ENCODE results near the gene PPCDC.

Gene PPCDC

DNA sequence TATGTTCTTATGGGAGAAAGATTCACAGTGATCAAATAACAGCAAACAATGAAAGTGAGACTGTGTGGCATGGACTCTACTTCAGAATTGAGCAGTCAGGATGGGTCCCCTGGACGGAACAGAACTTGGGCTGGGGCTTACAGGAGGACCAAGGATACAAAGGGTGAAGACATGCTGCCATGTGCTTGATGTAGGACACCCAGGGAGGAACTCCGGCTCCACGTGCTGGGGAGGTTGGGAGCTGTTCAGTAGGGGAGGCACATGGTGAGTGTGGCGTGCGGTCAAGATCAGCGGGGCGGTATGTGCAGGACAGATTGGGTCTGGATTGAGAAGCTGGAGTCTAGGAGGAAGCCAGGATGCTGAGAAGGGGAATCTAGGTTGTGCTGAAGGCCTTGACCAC lies 32.6 kb downstream of the PPCDC start:
- no peak for TF ChIP-seq FOXM1 (IDR thresholded peaks at IDR 0.05; ENCODE audit: borderline replicate concordance, low read depth)
- no peak for TF ChIP-seq CEBPB (IDR thresholded peaks at IDR 0.05)
- no peak for TF ChIP-seq EP300 (IDR thresholded peaks at IDR 0.05; ENCODE audit: borderline replicate concordance)
- TF ChIP-seq TEAD4 (IDR thresholded peaks at IDR 0.05) = no peak
- TF ChIP-seq NFIC (IDR thresholded peaks at IDR 0.05) = no peak
- TF ChIP-seq TAF1 (IDR thresholded peaks at IDR 0.05; ENCODE audit: low read depth) = no peak
- TF ChIP-seq RAD21 (IDR thresholded peaks at IDR 0.05; ENCODE audit: low read depth) = no peak
- no peak for TF ChIP-seq CREB1 (IDR thresholded peaks at IDR 0.05; ENCODE audit: low read depth)
- TF ChIP-seq YY1 (IDR thresholded peaks at IDR 0.05; ENCODE audit: low read depth) = no peak
- no peak for TF ChIP-seq REST (IDR thresholded peaks at IDR 0.05; ENCODE audit: low read depth)
- TF ChIP-seq, protein P1, sequence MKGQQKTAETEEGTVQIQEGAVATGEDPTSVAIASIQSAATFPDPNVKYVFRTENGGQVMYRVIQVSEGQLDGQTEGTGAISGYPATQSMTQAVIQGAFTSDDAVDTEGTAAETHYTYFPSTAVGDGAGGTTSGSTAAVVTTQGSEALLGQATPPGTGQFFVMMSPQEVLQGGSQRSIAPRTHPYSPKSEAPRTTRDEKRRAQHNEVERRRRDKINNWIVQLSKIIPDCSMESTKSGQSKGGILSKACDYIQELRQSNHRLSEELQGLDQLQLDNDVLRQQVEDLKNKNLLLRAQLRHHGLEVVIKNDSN (IDR thresholded peaks at IDR 0.05) = no peak
- no peak for TF ChIP-seq ZBTB7A (IDR thresholded peaks at IDR 0.05; ENCODE audit: low read depth)
- TF ChIP-seq, protein P2, sequence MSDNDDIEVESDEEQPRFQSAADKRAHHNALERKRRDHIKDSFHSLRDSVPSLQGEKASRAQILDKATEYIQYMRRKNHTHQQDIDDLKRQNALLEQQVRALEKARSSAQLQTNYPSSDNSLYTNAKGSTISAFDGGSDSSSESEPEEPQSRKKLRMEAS (IDR thresholded peaks at IDR 0.05) = no peak
- no peak for TF ChIP-seq EGR1 (IDR thresholded peaks at IDR 0.05)
- TF ChIP-seq TCF12 (IDR thresholded peaks at IDR 0.05; ENCODE audit: low read depth) = no peak

DNA sequence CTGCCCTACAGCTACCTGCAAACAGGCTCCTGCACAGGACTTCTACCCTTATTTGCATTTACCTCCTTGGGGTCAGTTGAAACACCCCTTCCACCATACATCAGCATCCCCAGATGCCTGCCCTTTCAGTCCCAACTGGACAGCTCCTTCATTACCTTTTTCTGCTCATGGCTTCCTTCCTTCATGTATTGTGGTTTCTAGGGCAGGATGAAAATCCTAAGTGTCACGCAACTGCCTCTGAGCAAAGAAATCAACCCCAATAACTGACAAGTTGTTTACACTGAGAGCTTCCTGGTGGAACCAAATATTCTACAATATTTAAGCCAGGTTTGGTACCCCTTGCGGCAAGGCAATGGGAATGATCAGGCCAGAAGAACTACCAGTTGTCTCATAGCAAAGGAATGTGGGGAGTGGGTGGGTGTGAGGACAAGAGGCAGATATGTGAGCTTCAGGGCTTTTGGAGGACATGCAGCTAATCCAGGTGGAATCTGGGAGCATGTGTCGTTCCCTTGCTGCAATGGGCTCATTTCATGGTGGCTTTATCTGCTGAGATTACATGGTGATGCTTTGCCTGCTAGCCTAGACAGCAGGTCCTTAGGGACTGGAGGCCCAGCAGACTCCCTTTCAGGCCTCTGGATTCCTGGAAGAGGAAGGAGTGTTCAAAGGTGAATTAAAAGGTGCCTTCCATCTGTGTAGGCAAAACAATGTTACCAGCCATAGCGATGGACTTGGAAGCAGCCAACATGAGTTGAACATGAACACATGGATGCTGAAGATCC lies 34.9 kb downstream of the PPCDC start:
- TF ChIP-seq EP300 (IDR thresholded peaks at IDR 0.05; ENCODE audit: borderline replicate concordance) (no peak), YY1 (IDR thresholded peaks at IDR 0.05; ENCODE audit: low read depth) (no peak), TAF1 (IDR thresholded peaks at IDR 0.05; ENCODE audit: low read depth) (no peak), REST (IDR thresholded peaks at IDR 0.05; ENCODE audit: low read depth) (peak; percentile 48; the same call in 1 of the 2 replicates), EGR1 (IDR thresholded peaks at IDR 0.05) (no peak)

DNA sequence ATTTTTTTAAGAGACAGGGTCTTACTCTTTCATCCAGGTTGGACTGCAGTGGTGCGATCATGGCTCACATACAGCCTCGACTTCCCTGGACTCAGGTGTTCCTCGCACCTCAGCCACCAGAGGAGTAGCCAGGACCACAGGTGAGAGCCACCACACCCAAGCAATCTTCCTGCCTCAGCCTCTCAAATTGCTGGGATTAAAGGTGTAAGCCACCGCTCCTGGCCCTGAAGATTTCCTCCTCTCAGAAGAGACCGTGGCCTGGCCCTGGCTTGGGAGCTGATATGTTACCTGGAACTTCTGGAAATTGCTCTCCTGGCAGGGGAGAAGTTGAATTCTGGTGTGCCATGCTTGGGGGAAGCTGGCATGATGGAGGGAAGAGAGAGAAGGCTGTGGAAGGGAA lies 36.2 kb downstream of the PPCDC start:
- TF ChIP-seq TCF12 (IDR thresholded peaks at IDR 0.05; ENCODE audit: low read depth) (no peak), EP300 (IDR thresholded peaks at IDR 0.05; ENCODE audit: borderline replicate concordance) (no peak), CEBPB (IDR thresholded peaks at IDR 0.05) (no peak), RAD21 (IDR thresholded peaks at IDR 0.05; ENCODE audit: low read depth) (no peak), REST (IDR thresholded peaks at IDR 0.05; ENCODE audit: low read depth) (no peak), FOXM1 (IDR thresholded peaks at IDR 0.05; ENCODE audit: borderline replicate concordance, low read depth) (no peak), CREB1 (IDR thresholded peaks at IDR 0.05; ENCODE audit: low read depth) (no peak), ZBTB7A (IDR thresholded peaks at IDR 0.05; ENCODE audit: low read depth) (no peak), TEAD4 (IDR thresholded peaks at IDR 0.05) (no peak)

DNA sequence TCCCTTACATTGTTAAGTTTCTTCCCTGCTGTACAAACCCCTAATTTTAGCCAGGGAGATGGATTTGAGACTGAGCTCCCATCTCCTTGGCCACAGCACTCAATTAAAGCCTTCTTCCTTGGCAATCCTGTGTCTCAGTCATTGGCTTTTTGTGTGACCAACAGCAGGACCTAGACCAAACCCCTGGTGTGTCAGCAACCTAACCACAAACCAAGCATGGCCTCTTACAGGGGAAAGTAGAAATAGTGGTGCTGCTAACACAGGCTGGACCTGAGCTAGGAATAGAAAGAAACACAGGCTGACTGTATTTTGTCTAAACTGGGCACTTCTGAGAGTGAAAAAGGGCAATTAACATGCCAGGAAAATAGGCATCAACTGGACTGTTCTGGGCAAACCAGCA lies 37.9 kb downstream of the PPCDC start:
- TF ChIP-seq TEAD4 (IDR thresholded peaks at IDR 0.05) = no peak
- TF ChIP-seq EGR1 (IDR thresholded peaks at IDR 0.05) = no peak
- TF ChIP-seq TCF12 (IDR thresholded peaks at IDR 0.05; ENCODE audit: low read depth) = no peak
- no peak for TF ChIP-seq EP300 (IDR thresholded peaks at IDR 0.05; ENCODE audit: borderline replicate concordance)
- no peak for TF ChIP-seq YY1 (IDR thresholded peaks at IDR 0.05; ENCODE audit: low read depth)
- no peak for TF ChIP-seq CREB1 (IDR thresholded peaks at IDR 0.05; ENCODE audit: low read depth)
- no peak for TF ChIP-seq FOXM1 (IDR thresholded peaks at IDR 0.05; ENCODE audit: borderline replicate concordance, low read depth)
- no peak for TF ChIP-seq RAD21 (IDR thresholded peaks at IDR 0.05; ENCODE audit: low read depth)
- TF ChIP-seq, protein P1 (IDR thresholded peaks at IDR 0.05) = no peak
- no peak for TF ChIP-seq CEBPB (IDR thresholded peaks at IDR 0.05)
- TF ChIP-seq NFIC (IDR thresholded peaks at IDR 0.05) = no peak
- no peak for TF ChIP-seq REST (IDR thresholded peaks at IDR 0.05; ENCODE audit: low read depth)
- no peak for TF ChIP-seq ZBTB7A (IDR thresholded peaks at IDR 0.05; ENCODE audit: low read depth)
- TF ChIP-seq, protein P2 (IDR thresholded peaks at IDR 0.05) = no peak
- TF ChIP-seq TAF1 (IDR thresholded peaks at IDR 0.05; ENCODE audit: low read depth) = no peak

All from Ishikawa (cell line).